ENCODE data around the gene CDC16. TPM values are rescaled to one million over a fixed set of nuclear protein-coding genes. Genes with fewer than 3 reads are reported as not detected.

Gene CDC16
- total and polyA plus RNA-seq, 2 of the 8 experiments (the other 6 are each of a cell fraction or from before 2014, with no cell fraction given) = 42.5 to 83.4 TPM

GRCh38 chr13:114259974-114260373, 25.3 kb downstream of the CDC16 start:
- H3K4me1 ChIP-seq (replicated peaks in 1 of 4; ENCODE audit: control insufficient read depth in 3 of 4, insufficient read depth in 4 of 4, low read length in 3 of 4) = peaks cover 0 to 8% (median 2%) of the 10 kb centered on the region in 4 experiments; a peak in 2 of 7 replicates
- ChIA-PET CTCF (ENCODE audit: partially characterized antibody) (no interaction called here), POLR2A (ENCODE audit: partially characterized antibody) (interaction anchor here (1.1 to 7.5 kb wide), 4 partner anchors 10 to 20 kb away, joined by 4 to 44 read pairs (median 25); partner anchors contain the start of gene UPF3A)
- no peak overlapping the region for H3K4me2 ChIP-seq (ENCODE audit: insufficient read depth in 1 of 2, low read depth in 2 of 2, low read length in 2 of 2)
- H3K4me3 ChIP-seq (ENCODE audit: extremely low read depth in 1 of 4, insufficient read depth in 2 of 4, low read depth in 3 of 4, low read length in 4 of 4) = no peak overlapping the region
- H3K27ac ChIP-seq (ENCODE audit: low read depth, low read length) = no peak overlapping the region
- no peaks in the 10 kb centered on the region for H3K27me3 ChIP-seq (replicated peaks in 1 of 4; ENCODE audit: control insufficient read depth in 3 of 4, extremely low read depth in 1 of 4, insufficient read depth in 3 of 4, low read length in 3 of 4)
- no peak overlapping the region for H2BK20ac ChIP-seq (ENCODE audit: low read length)
- no peak overlapping the region for H3K18ac ChIP-seq (ENCODE audit: extremely low read depth, low read length)
- no peak overlapping the region for H3K14ac ChIP-seq (ENCODE audit: insufficient read length)
- H3K23ac ChIP-seq (ENCODE audit: insufficient read length) = no peak overlapping the region
- TF ChIP-seq, protein P1, sequence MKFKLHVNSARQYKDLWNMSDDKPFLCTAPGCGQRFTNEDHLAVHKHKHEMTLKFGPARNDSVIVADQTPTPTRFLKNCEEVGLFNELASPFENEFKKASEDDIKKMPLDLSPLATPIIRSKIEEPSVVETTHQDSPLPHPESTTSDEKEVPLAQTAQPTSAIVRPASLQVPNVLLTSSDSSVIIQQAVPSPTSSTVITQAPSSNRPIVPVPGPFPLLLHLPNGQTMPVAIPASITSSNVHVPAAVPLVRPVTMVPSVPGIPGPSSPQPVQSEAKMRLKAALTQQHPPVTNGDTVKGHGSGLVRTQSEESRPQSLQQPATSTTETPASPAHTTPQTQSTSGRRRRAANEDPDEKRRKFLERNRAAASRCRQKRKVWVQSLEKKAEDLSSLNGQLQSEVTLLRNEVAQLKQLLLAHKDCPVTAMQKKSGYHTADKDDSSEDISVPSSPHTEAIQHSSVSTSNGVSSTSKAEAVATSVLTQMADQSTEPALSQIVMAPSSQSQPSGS (IDR thresholded peaks at IDR 0.05; ENCODE audit: low read length) = no peak
- TF ChIP-seq SP4 (IDR thresholded peaks at IDR 0.05; ENCODE audit: low read length) = no peak
- no peak overlapping the region for H2BK15ac ChIP-seq (ENCODE audit: low read length)
- H4K91ac ChIP-seq (replicated peaks; ENCODE audit: insufficient read length, low read length) = no peak overlapping the region
- DNase-seq (ENCODE audit: low read depth in 1 of 2, low spot score in 2 of 2) = no peak
- no peak overlapping the region for H2BK5ac ChIP-seq (ENCODE audit: low read depth, low read length)
- H2AK5ac ChIP-seq (ENCODE audit: low read depth, low read length) = no peak overlapping the region
- no peak overlapping the region for H3K4ac ChIP-seq (replicated peaks; ENCODE audit: insufficient read length, low read depth, low read length)
- H3K56ac ChIP-seq (replicated peaks; ENCODE audit: insufficient read length, low read depth, low read length) = no peak overlapping the region
- H3K79me2 ChIP-seq (ENCODE audit: control insufficient read depth in 1 of 2, insufficient read depth in 2 of 2, low read length in 2 of 2) = no peaks in the 10 kb centered on the region
- no peak for FAIRE-seq
- H2AFZ ChIP-seq (ENCODE audit: low read length) = no peak overlapping the region
- no peaks in the 10 kb centered on the region for H3K23me2 ChIP-seq (ENCODE audit: low read depth, low read length)
- no peak overlapping the region for H2BK120ac ChIP-seq (replicated peaks; ENCODE audit: low read depth, low read length)
- no peak overlapping the region for H2BK12ac ChIP-seq (ENCODE audit: low read depth, low read length)
- H4K5ac ChIP-seq (ENCODE audit: insufficient read length, low read depth, low read length) = no peak overlapping the region
- H3K36me3 ChIP-seq (ENCODE audit: control insufficient read depth in 2 of 4, insufficient read depth in 4 of 4, low read length in 3 of 4) = peaks cover 29 to 83% (median 56%) of the 10 kb centered on the region in 4 experiments
- H4K8ac ChIP-seq (ENCODE audit: extremely low read depth, insufficient read depth, low read length) = no peak overlapping the region
- H3K79me1 ChIP-seq (ENCODE audit: low read depth, low read length) = no peaks in the 10 kb centered on the region
- 87% methylated on average over 4 of the region's 4 CpGs; no CpG with 5 or more reads in 1 of the 2 experiments for WGBS, 2 experiments (ENCODE audit: extremely low coverage in 1 of 2, insufficient coverage in 1 of 2, insufficient read length in 1 of 2, insufficient replicate concordance in 2 of 2, low coverage in 1 of 2, low lambda C conversion rate in 2 of 2, missing lambda C conversion rate in 1 of 2)
- H4K20me1 ChIP-seq (replicated peaks in 1 of 2; ENCODE audit: control insufficient read depth in 1 of 2, insufficient read depth in 2 of 2, low read length in 2 of 2) = peaks cover 2 to 11% of the 10 kb centered on the region in 2 experiments
- no peak overlapping the region for H3K9ac ChIP-seq (replicated peaks in 1 of 4; ENCODE audit: extremely low read depth in 1 of 4, low read depth in 3 of 4, low read length in 3 of 4)
- no peaks in the 10 kb centered on the region for H3K9me3 ChIP-seq (ENCODE audit: insufficient read depth in 2 of 2, low read depth in 1 of 2, low read length in 1 of 2)
